ENCODE data around the gene FEZ2. TPM values are rescaled to one million over a fixed set of nuclear protein-coding genes. Genes with fewer than 3 reads are reported as not detected.

Gene FEZ2
- total and polyA plus RNA-seq, 10 of the 15 experiments (the other 5 are each of a cell fraction or from before 2014, with no cell fraction given), result 3.0 to 15.4 (median 6.6) TPM

- peaks cover 0 to 12% of the 10 kb centered on the region in 2 experiments; a peak in 2 of 4 replicates for H3K36me3 ChIP-seq (ENCODE audit: control insufficient read depth in 2 of 2, insufficient read depth in 2 of 2, low read length in 1 of 2)
- POLR2A ChIA-PET, result interaction anchor here (1.2 kb wide), 1 partner anchor 83 kb away, joined by 3 read pairs; no protein-coding TSS in a partner anchor
- RAD21 ChIA-PET (ENCODE audit: unreplicated experiment), result no interaction called here
- no peak overlapping the region for H3K27ac ChIP-seq (ENCODE audit: control insufficient read depth, insufficient read depth)
- H3K79me2 ChIP-seq (ENCODE audit: control insufficient read depth, insufficient read depth, low read length), result no peaks in the 10 kb centered on the region
- H3K4me2 ChIP-seq (ENCODE audit: control insufficient read depth, insufficient read depth), result no peak overlapping the region
- H3K27me3 ChIP-seq (replicated peaks in 1 of 2; ENCODE audit: control insufficient read depth in 2 of 2, insufficient read depth in 2 of 2, low read length in 1 of 2), result no peaks in the 10 kb centered on the region
- H4K20me1 ChIP-seq (ENCODE audit: control insufficient read depth, insufficient read depth), result no peaks in the 10 kb centered on the region
- H3K9me3 ChIP-seq (replicated peaks; ENCODE audit: control insufficient read depth, insufficient read depth, low read length), result no peaks in the 10 kb centered on the region
- WGBS (ENCODE audit: insufficient coverage, insufficient replicate concordance, low lambda C conversion rate, missing lambda C conversion rate), result 97% methylated on average over 1 of the region's 1 CpG
- SMC1A ChIA-PET (ENCODE audit: uncharacterized antibody, unreplicated experiment), result interaction anchor here (0.6 to 1.5 kb wide), 2 partner anchors 9 to 11 kb away, joined by 3 to 4 read pairs; no protein-coding TSS in a partner anchor
- no peak overlapping the region for H3K4me3 ChIP-seq
- DNase-seq (ENCODE audit: low read depth, low spot score) (no peak), ATAC-seq (no peak), FAIRE-seq (no peak)
- in situ Hi-C loops (cut with MboI) (no loop called here), intact Hi-C loops (cut with micrococcal nuclease; ENCODE audit: unreplicated experiment) (no loop called here)
- no peak overlapping the region for H2AFZ ChIP-seq (ENCODE audit: control insufficient read depth, low read depth, low read length)
- TF ChIP-seq CHD1 (IDR thresholded peaks at IDR 0.05; ENCODE audit: low read depth, low read length) (no peak), TCF7 (IDR thresholded peaks at IDR 0.05; ENCODE audit: borderline replicate concordance) (no peak), ZNF687 (IDR thresholded peaks at IDR 0.05) (no peak), POLR2A (IDR thresholded peaks at IDR 0.05; ENCODE audit: low read depth, low read length) (no peak)
- CTCF ChIA-PET, result interaction anchor here (0.6 to 2.6 kb wide), 2 partner anchors 11 to 661 kb away, joined by 3 to 7 read pairs; no protein-coding TSS in a partner anchor
- no peak overlapping the region for H3K9ac ChIP-seq (ENCODE audit: control insufficient read depth, insufficient read depth, low read length)
- H3K4me1 ChIP-seq (ENCODE audit: control insufficient read depth, insufficient read depth, low read length), result no peaks in the 10 kb centered on the region
- BruUV-seq (replicated peaks), result no TSS peak
Observed at GRCh38 chr2:36554531-36554930, 43.4 kb downstream of the FEZ2 start.

Data from GM12878 (cell line).